Endothelial cell of umbilical vein (primary cell): ENCODE data around the gene SLC39A5. TPM values are rescaled to one million over a fixed set of nuclear protein-coding genes. Genes with fewer than 3 reads are reported as not detected.

Experiments used
- BruUV-seq: library from RNA; stranded (reverse); fragments of 400-500 nt; replicated peaks from 2 replicates; lab custom pipeline; 2021; lab: Mats Ljungman, UMichigan
- CTCF ChIA-PET: fragments of 300-600, 350-600 bp; sonication (Branson Sonifier 250); formaldehyde crosslinking; loops from one replicate; lab custom pipeline; 2021; ENCODE audit warnings: antibody characterized with exemption, inconsistent platforms; lab: Charles Lee
- POLR2A ChIA-PET: fragments of 300-600, 350-600 bp; sonication (Branson Sonifier 250); formaldehyde crosslinking; loops from one replicate; lab custom pipeline; 2021; ENCODE audit warnings: antibody characterized with exemption, inconsistent platforms; lab: Charles Lee
- DNase-seq: peaks from one replicate; pipeline ENCODE4 v3.0.0-alpha.2; 2011; ENCODE audit warnings: low read depth, low spot score
- FAIRE-seq: peaks from 2 replicates; lab custom pipeline; 2011; peaks lifted over from hg19 to GRCh38; lab: Jason Lieb, UNC
- H2AFZ ChIP-seq: 2 replicates; pipeline ENCODE4 v1.6.0; 2012; ENCODE audit warnings: low read depth, low read length, control low read depth, inconsistent platforms
- H3K27ac ChIP-seq: 2 replicates; pipeline ENCODE4 v1.5.1; 2011; ENCODE audit warnings: low read depth, mild to moderate bottlenecking, control low read depth, low read length, moderate library complexity; ENCODE audit not compliant: insufficient read depth
- H3K27me3 ChIP-seq, 2 experiments: 2 replicates each; pipeline versions ENCODE4 v1.6.0 to v1.6.1; 2011; ENCODE audit warnings: low read length in 2 of 2, mixed read lengths in 1 of 2; ENCODE audit not compliant: control insufficient read depth in 2 of 2, insufficient read depth in 2 of 2
- H3K36me3 ChIP-seq, 2 experiments: 2 replicates in 1 of 2; 3 replicates in 1 of 2; pipeline ENCODE4 v1.5.1; 2011; ENCODE audit warnings: low read length in 2 of 2, mild to moderate bottlenecking in 1 of 2, moderate library complexity in 1 of 2; ENCODE audit not compliant: control insufficient read depth in 2 of 2, insufficient read depth in 2 of 2; ENCODE audit errors: extremely low read depth in 1 of 2
- H3K4me1 ChIP-seq: 3 replicates; pipeline ENCODE4 v1.5.1; 2011; ENCODE audit warnings: mild to moderate bottlenecking, low read length; ENCODE audit not compliant: control insufficient read depth, insufficient read depth; ENCODE audit errors: extremely low read depth
- H3K4me2 ChIP-seq: 2 replicates; pipeline ENCODE4 v1.6.1; 2011; ENCODE audit warnings: low read length, control low read depth, mixed read lengths; ENCODE audit not compliant: insufficient read depth
- H3K4me3 ChIP-seq, 3 experiments: fragments of 200-600 bp in 1 of 3; sonication (generic), shearing (Covaris generic) in 1 of 3; replicated peaks in 1 of 3; 2 replicates each; pipeline ENCODE4 v1.5.1; 2011 to 2016; ENCODE audit warnings: control low read depth in 3 of 3, low read length in 3 of 3, mild to moderate bottlenecking in 2 of 3, inconsistent platforms in 1 of 3, low read depth in 1 of 3, moderate library complexity in 1 of 3; ENCODE audit not compliant: insufficient read depth in 1 of 3
- H3K79me2 ChIP-seq: 2 replicates; pipeline ENCODE4 v1.6.0; 2012; ENCODE audit warnings: low read length, inconsistent platforms; ENCODE audit not compliant: control insufficient read depth, insufficient read depth
- H3K9ac ChIP-seq: replicated peaks from 2 replicates; pipeline ENCODE3; 2011; ENCODE audit warnings: low read length, control low read depth; ENCODE audit not compliant: insufficient read depth; ENCODE audit errors: extremely low read depth
- H3K9me1 ChIP-seq: replicated peaks from 3 replicates; pipeline ENCODE4 v1.6.0; 2011; ENCODE audit warnings: mild to moderate bottlenecking, low read length; ENCODE audit not compliant: control insufficient read depth, insufficient read depth; ENCODE audit errors: extremely low read depth
- H3K9me3 ChIP-seq: replicated peaks from 2 replicates; pipeline ENCODE4 v1.5.1; 2012; ENCODE audit warnings: low read length, inconsistent platforms; ENCODE audit not compliant: control insufficient read depth, insufficient read depth
- H4K20me1 ChIP-seq: replicated peaks from 2 replicates; pipeline ENCODE3; 2011; ENCODE audit warnings: mild to moderate bottlenecking, low read length; ENCODE audit not compliant: control insufficient read depth, insufficient read depth; ENCODE audit errors: extremely low read depth
- CTCF ChIP-seq, 2 donors: IDR thresholded peaks; 1 replicate in 1 of 2; 2 replicates in 1 of 2; pipeline ENCODE4 v1.5.1; 2011; ENCODE audit warnings: low read length in 2 of 2, mild to moderate bottlenecking in 2 of 2, moderate library complexity in 2 of 2, control low read depth in 1 of 2, inconsistent platforms in 1 of 2, low read depth in 1 of 2; ENCODE audit not compliant: insufficient read depth in 1 of 2; ENCODE audit errors: extremely low read depth in 1 of 2
- EZH2 ChIP-seq: IDR thresholded peaks from 2 replicates; pipeline ENCODE4 v1.6.1; 2012; ENCODE audit warnings: borderline replicate concordance, low read depth, mild to moderate bottlenecking, moderate library complexity, low read length, inconsistent platforms; ENCODE audit not compliant: severe bottlenecking
- FOS ChIP-seq: IDR thresholded peaks from 2 replicates; pipeline ENCODE4 v1.6.1; 2011; ENCODE audit warnings: mild to moderate bottlenecking, low read length, moderate library complexity, borderline replicate concordance; ENCODE audit not compliant: insufficient read depth
- JUN ChIP-seq: IDR thresholded peaks from 2 replicates; pipeline ENCODE4 v1.6.1; 2011; ENCODE audit warnings: borderline replicate concordance, low read depth; ENCODE audit not compliant: insufficient read length, insufficient read depth
- MYC ChIP-seq: IDR thresholded peaks from one replicate; pipeline ENCODE4 v1.6.1; 2011; ENCODE audit warnings: mild to moderate bottlenecking, low read depth, low read length
- POLR2A ChIP-seq: IDR thresholded peaks from 2 replicates; pipeline ENCODE4 v1.6.1; 2012; ENCODE audit warnings: low read depth, mild to moderate bottlenecking, control low read depth, low read length
- POLR2AphosphoS5 ChIP-seq: IDR thresholded peaks from 2 replicates; pipeline ENCODE4 v1.6.1; 2012; ENCODE audit warnings: low read depth, mild to moderate bottlenecking, control low read depth, low read length, moderate library complexity; ENCODE audit not compliant: insufficient read depth
- dilution Hi-C: fragments of 300-500 bp; cut with MboI; formaldehyde crosslinking; loops from one replicate; pipeline ENCODE4 v1.15.0; 2019; ENCODE audit warnings: low sequenced_read_pairs; ENCODE audit not compliant: extremely low pct_ligation_motif_present
- intact Hi-C: fragments of 100-400 bp; cut with micrococcal nuclease; formaldehyde crosslinking; loops from one replicate; pipeline ENCODE4 v1.10.0; 2022
- polyA plus RNA-seq, 4 experiments: library from polyadenylated mRNA; depleted of rRNA in 3 of 4; stranded (reverse) in 3 of 4; unstranded in 1 of 4; fragments of >200 nt; gene quantifications; 2 replicates each; pipeline versions ENCODE4 v1.2.1 to v1.2.3, GENCODE V29; 2011 to 2012; ENCODE audit warnings: missing spikeins in 1 of 4
- total RNA-seq: library from RNA; stranded (reverse); gene quantifications from 2 replicates; pipeline ENCODE4 v1.2.3, GENCODE V29; 2021

Gene SLC39A5
- total and polyA plus RNA-seq, 2 donors (not counting 3 experiments of a cell fraction or from before 2014, with no cell fraction given), result 0.10 TPM; not detected in 1

GRCh38 chr12:56266693-56267442 lies 37.0 kb downstream of the SLC39A5 start, which contains the start of gene COQ10A:
TSS of gene COQ10A (plus strand) at chr12:56266942. CDS start at chr12:56267119, 177 bp downstream.
- H2AFZ ChIP-seq, result peak within 1 kb of the TSS; percentile 79
- ChIA-PET POLR2A (interaction anchor here (0.8 to 1.6 kb wide), 2 partner anchors 10 to 13 kb away, joined by 3 to 5 read pairs; no protein-coding TSS in a partner anchor), CTCF (interaction anchor here (0.7 to 3.5 kb wide), 4 partner anchors 9 to 197 kb away, joined by 3 to 27 read pairs (median 8); partner anchors contain the start of genes ANKRD52 and SMARCC2)
- H3K36me3 ChIP-seq, result peaks cover 0 to 4% of the 10 kb centered on the region in 2 experiments
- no peaks in the 10 kb centered on the region for H3K79me2 ChIP-seq
- H3K4me1 ChIP-seq, result peaks cover 4% of the 10 kb centered on the region
- no TSS peak for BruUV-seq
- no peaks in the 10 kb centered on the region for H3K9me1 ChIP-seq
- H3K4me2 ChIP-seq, result peak within 1 kb of the TSS; percentile 80
- intact Hi-C loops, result loop anchor here (1.0 to 5.0 kb wide), 5 partner anchors 9 to 195 kb away; partner anchors contain the start of genes ANKRD52, CS and NABP2
- H3K9me3 ChIP-seq, result no peaks in the 10 kb centered on the region
- peak within 1 kb of the TSS; percentile 61 for H3K27ac ChIP-seq
- H3K4me3 ChIP-seq, result peak within 1 kb of the TSS; percentile 25 to 50 (median 43)
- TF ChIP-seq FOS (no peak), EZH2 (no peak), JUN (no peak), POLR2A (peak; percentile 90), CTCF (IDR thresholded peaks at IDR 0.05; ENCODE audit: extremely low read depth in 1 of 2, insufficient read depth in 1 of 2, low read depth in 1 of 2, low read length in 2 of 2) (peak; percentile 24 to 60), POLR2AphosphoS5 (peak; percentile 90), MYC (no peak)
- peak; percentile 86 for FAIRE-seq
- dilution Hi-C loops, result no loop called here
- peak; percentile 86 for DNase-seq
- H3K9ac ChIP-seq, result peak within 1 kb of the TSS; percentile 69
- H3K27me3 ChIP-seq, result no peaks in the 10 kb centered on the region
- no peaks in the 10 kb centered on the region for H4K20me1 ChIP-seq
